Measurements from ENCODE around the gene PCDHB13.
"Not testable (repeated sequence)": the region's sequence is repeated elsewhere in the genome, so short reads cannot be mapped to it uniquely, and the experiment has no call there.

The PCDHB13 gene

GRCh38 chr5:141213656-141214339 lies at the start of gene PCDHB13:
Gene PCDHB13 (plus strand): TSS chr5:141213919. CDS start chr5:141214124, 205 bp downstream.
- TF ChIP-seq CTCF (IDR thresholded peaks at IDR 0.05; ENCODE audit: low read depth, low read length) = peak; percentile 5
- H3K4me3 ChIP-seq (replicated peaks in 1 of 2; ENCODE audit: low read depth in 2 of 2, low read length in 2 of 2) = not testable (repeated sequence)
- peak; percentile 19 to 38 for DNase-seq (ENCODE audit: low read depth in 2 of 2)

- TF ChIP-seq CTCF (IDR thresholded peaks at IDR 0.05; ENCODE audit: low read depth, low read length) = peak; percentile 32
- DNase-seq (ENCODE audit: low read depth in 2 of 2) = peak; percentile 16 to 45
- no peak within 1 kb of the TSS for H3K4me3 ChIP-seq (replicated peaks in 1 of 2; ENCODE audit: low read depth in 2 of 2, low read length in 2 of 2)
These were observed 41.1 kb upstream of the PCDHB13 start, which contains the start of gene PCDHB7 for GRCh38 chr5:141172381-141173204. Gene PCDHB7 (plus strand): TSS chr5:141172644. CDS start chr5:141172836, 192 bp downstream.

- H3K4me3 ChIP-seq (replicated peaks in 1 of 2; ENCODE audit: low read depth in 2 of 2, low read length in 2 of 2); DNase-seq (ENCODE audit: low read depth in 2 of 2): not testable (repeated sequence)
These were observed 39.2 kb upstream of the PCDHB13 start for GRCh38 chr5:141174291-141175104.

GRCh38 chr5:141175933-141176332 lies 37.8 kb upstream of the PCDHB13 start:
- TF ChIP-seq CTCF (IDR thresholded peaks at IDR 0.05; ENCODE audit: low read depth, low read length) = no peak
- no peak for DNase-seq (ENCODE audit: low read depth in 2 of 2)
- no peak overlapping the region for H3K4me3 ChIP-seq (replicated peaks in 1 of 2; ENCODE audit: low read depth in 2 of 2, low read length in 2 of 2)

GRCh38 chr5:141177577-141178191 lies 36.0 kb upstream of the PCDHB13 start, which contains the start of gene PCDHB8:
Gene PCDHB8 (plus strand): TSS chr5:141177790. CDS start chr5:141178035, 245 bp downstream.
- H3K4me3 ChIP-seq (replicated peaks in 1 of 2; ENCODE audit: low read depth in 2 of 2, low read length in 2 of 2); DNase-seq (ENCODE audit: low read depth in 2 of 2): not testable (repeated sequence)

GRCh38 chr5:141179371-141179770 lies 34.3 kb upstream of the PCDHB13 start:
- DNase-seq (ENCODE audit: low read depth in 2 of 2); H3K4me3 ChIP-seq (replicated peaks in 1 of 2; ENCODE audit: low read depth in 2 of 2, low read length in 2 of 2): not testable (repeated sequence)

- not testable (repeated sequence) for DNase-seq (ENCODE audit: low read depth in 2 of 2); H3K4me3 ChIP-seq (replicated peaks in 1 of 2; ENCODE audit: low read depth in 2 of 2, low read length in 2 of 2)
These were observed 33.8 kb upstream of the PCDHB13 start for GRCh38 chr5:141179876-141180275.

GRCh38 chr5:141180313-141180712 lies 33.4 kb upstream of the PCDHB13 start:
- no peak overlapping the region for H3K4me3 ChIP-seq (replicated peaks in 1 of 2; ENCODE audit: low read depth in 2 of 2, low read length in 2 of 2)
- no peak for DNase-seq (ENCODE audit: low read depth in 2 of 2)
- no peak for TF ChIP-seq CTCF (IDR thresholded peaks at IDR 0.05; ENCODE audit: low read depth, low read length)
